ENCODE measurements around the gene BCLAF1.
A peak's percentile ranks its signal among the peaks of the same experiment; 100 is the strongest.
"Not testable (repeated sequence)": the region's sequence is repeated elsewhere in the genome, so short reads cannot be mapped to it uniquely, and the experiment has no call there.

The BCLAF1 gene

GRCh38 chr6:136308469-136308868 is 18.8 kb upstream of the BCLAF1 start:
- DNase-seq (ENCODE audit: low read depth), result not testable (repeated sequence)

GRCh38 chr6:136307351-136307750 is 17.7 kb upstream of the BCLAF1 start:
- DNase-seq (ENCODE audit: low read depth), result no peak

- DNase-seq (ENCODE audit: low read depth), result no peak
Observed at GRCh38 chr6:136306466-136306865, 16.8 kb upstream of the BCLAF1 start.

- DNase-seq (ENCODE audit: low read depth), result no peak
Observed at GRCh38 chr6:136304410-136304809, 14.8 kb upstream of the BCLAF1 start.

GRCh38 chr6:136303516-136303915 is 13.9 kb upstream of the BCLAF1 start:
- no peak for DNase-seq (ENCODE audit: low read depth)

GRCh38 chr6:136294621-136295020 is 5.0 kb upstream of the BCLAF1 start:
- no peak for DNase-seq (ENCODE audit: low read depth)

- DNase-seq (ENCODE audit: low read depth), result peak; percentile 45
Observed at GRCh38 chr6:136290410-136291010, 864 bp upstream of the BCLAF1 start.

- peak; percentile 86 for DNase-seq (ENCODE audit: low read depth)
Observed at GRCh38 chr6:136289327-136289578, 393 bp downstream of the BCLAF1 start.

GRCh38 chr6:136288566-136289326 is 900 bp downstream of the BCLAF1 start:
- peak; percentile 52 for DNase-seq (ENCODE audit: low read depth)

- DNase-seq (ENCODE audit: low read depth), result no peak
Observed at GRCh38 chr6:136284909-136285308, 4.7 kb downstream of the BCLAF1 start.

GRCh38 chr6:136282906-136283305 is 6.7 kb downstream of the BCLAF1 start:
- no peak for DNase-seq (ENCODE audit: low read depth)

GRCh38 chr6:136280032-136280609 is 9.5 kb downstream of the BCLAF1 start:
- DNase-seq (ENCODE audit: low read depth), result no peak

- DNase-seq (ENCODE audit: low read depth), result no peak
Observed at GRCh38 chr6:136274062-136274461, 15.6 kb downstream of the BCLAF1 start.

- DNase-seq (ENCODE audit: low read depth), result no peak
Observed at GRCh38 chr6:136265101-136265500, 24.5 kb downstream of the BCLAF1 start.

GRCh38 chr6:136262940-136263339 is 26.7 kb downstream of the BCLAF1 start:
- DNase-seq (ENCODE audit: low read depth), result no peak

- no peak for DNase-seq (ENCODE audit: low read depth)
Observed at GRCh38 chr6:136254851-136255466, 34.7 kb downstream of the BCLAF1 start.

- DNase-seq (ENCODE audit: low read depth), result no peak
Observed at GRCh38 chr6:136253734-136254133, 35.9 kb downstream of the BCLAF1 start.

GRCh38 chr6:136252441-136252840 is 37.2 kb downstream of the BCLAF1 start:
- DNase-seq (ENCODE audit: low read depth), result no peak

GRCh38 chr6:136251394-136251793 is 38.3 kb downstream of the BCLAF1 start:
- DNase-seq (ENCODE audit: low read depth), result no peak

- DNase-seq (ENCODE audit: low read depth), result no peak
Observed at GRCh38 chr6:136250686-136251008, 39.0 kb downstream of the BCLAF1 start.

GRCh38 chr6:136249811-136250685 is 39.6 kb downstream of the BCLAF1 start, which contains the start of gene MTFR2:
TSS of gene MTFR2 (minus strand) at chr6:136250311. CDS start at chr6:136249099, 1,212 bp downstream.
- DNase-seq (ENCODE audit: low read depth), result peak; percentile 59

- no peak for DNase-seq (ENCODE audit: low read depth)
Observed at GRCh38 chr6:136249336-136249735, 40.3 kb downstream of the BCLAF1 start.
